HTR-8/SVneo (cell line): Measurements from ENCODE around the gene STAP1.
"Not testable (repeated sequence)": the region's sequence is repeated elsewhere in the genome, so short reads cannot be mapped to it uniquely, and the experiment has no call there.

Experiments used
- DNase-seq: peaks from one replicate; pipeline ENCODE4 v3.0.0; 2011; ENCODE audit warnings: low spot score, mixed read lengths; ENCODE audit not compliant: insufficient read length
- FAIRE-seq: peaks from 2 replicates; lab custom pipeline; 2011; peaks lifted over from hg19 to GRCh38; lab: Jason Lieb, UNC

Gene STAP1

GRCh38 chr4:67608027-67608426 is 49.5 kb downstream of the STAP1 start:
- FAIRE-seq (no peak), DNase-seq (no peak)

GRCh38 chr4:67614186-67614585 is 55.7 kb downstream of the STAP1 start:
- FAIRE-seq (no peak), DNase-seq (no peak)

- no peak for DNase-seq
- no peak for FAIRE-seq
Observed at GRCh38 chr4:67615119-67615518, 56.6 kb downstream of the STAP1 start.

- no peak for FAIRE-seq
- DNase-seq = no peak
Observed at GRCh38 chr4:67616478-67616877, 58.0 kb downstream of the STAP1 start.

- DNase-seq (no peak), FAIRE-seq (no peak)
Observed at GRCh38 chr4:67624939-67625338, 66.4 kb downstream of the STAP1 start.

- no peak for FAIRE-seq
- no peak for DNase-seq
Observed at GRCh38 chr4:67632492-67632891, 74.0 kb downstream of the STAP1 start.

GRCh38 chr4:67634741-67635140 is 76.2 kb downstream of the STAP1 start:
- FAIRE-seq = no peak

GRCh38 chr4:67635331-67635730 is 76.8 kb downstream of the STAP1 start:
- DNase-seq (no peak), FAIRE-seq (no peak)

More at GRCh38 chr4:67634741-67635140, 76.2 kb downstream of the STAP1 start:
- DNase-seq = no peak

GRCh38 chr4:67636978-67637377 is 78.5 kb downstream of the STAP1 start:
- FAIRE-seq, DNase-seq: not testable (repeated sequence)

GRCh38 chr4:67638136-67638535 is 79.6 kb downstream of the STAP1 start:
- FAIRE-seq = no peak
- no peak for DNase-seq

- FAIRE-seq (no peak), DNase-seq (no peak)
Observed at GRCh38 chr4:67651536-67651935, 93.0 kb downstream of the STAP1 start.
